ENCODE measurements around the gene IRF3.
A peak's percentile ranks its signal among the peaks of the same experiment; 100 is the strongest.

IRF3 gene

DNA sequence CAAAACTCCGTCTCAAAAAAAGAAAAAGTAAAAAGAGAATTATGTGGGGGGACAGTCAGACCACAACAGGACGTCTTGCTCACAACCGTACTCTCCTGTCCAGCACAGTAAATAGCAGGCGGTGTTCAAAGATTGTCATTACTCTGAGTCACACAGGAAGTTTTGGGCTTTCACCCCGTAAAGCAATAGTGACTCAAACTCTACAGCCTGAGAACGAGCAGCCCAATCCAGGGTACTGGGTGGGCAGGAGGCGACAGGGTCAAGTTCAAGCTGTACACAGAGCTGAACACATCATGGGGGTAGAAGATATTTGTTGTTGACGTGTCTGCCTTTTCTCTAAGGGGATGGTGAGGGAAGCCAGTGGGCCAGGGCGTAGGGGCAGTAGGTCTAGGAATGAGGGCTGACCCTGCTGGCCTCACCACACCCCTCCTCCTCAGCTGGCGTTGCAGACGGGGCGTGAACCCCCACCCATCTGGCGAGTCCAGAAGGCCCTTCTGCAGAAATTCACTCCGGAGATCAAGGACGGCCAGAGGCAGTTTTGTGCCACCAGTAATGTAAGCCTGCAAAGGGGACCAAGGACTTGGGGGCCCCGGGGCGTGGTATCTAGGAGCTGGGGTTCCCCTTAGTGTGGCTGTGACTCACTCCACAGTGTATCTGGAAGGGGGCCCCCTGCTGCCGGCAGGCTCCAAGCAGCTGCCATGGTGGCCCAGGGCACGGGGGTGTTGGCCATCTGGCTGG lies 51.4 kb downstream of the IRF3 start:
- peak; percentile 50 to 89 for DNase-seq

DNA sequence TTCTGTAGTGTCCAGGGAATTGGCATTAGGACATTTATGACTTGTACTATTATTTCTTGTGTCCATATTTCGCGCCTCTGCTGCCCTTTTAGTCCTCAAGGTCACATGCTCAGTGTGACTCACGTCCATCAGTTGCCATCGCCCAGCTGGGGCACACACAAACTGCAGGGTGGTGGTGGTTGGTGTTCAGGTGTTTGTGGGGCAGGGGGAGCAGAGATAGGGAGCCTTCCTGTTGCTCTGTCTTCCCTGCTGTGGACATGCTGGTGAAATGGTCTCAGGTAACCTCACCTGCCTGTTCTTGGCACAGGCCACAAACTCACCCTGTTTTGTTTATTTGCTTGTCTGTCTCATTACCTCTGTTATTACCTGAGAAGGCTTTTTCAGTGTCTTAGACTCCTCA lies 52.3 kb downstream of the IRF3 start:
- peak in 1 of 2 experiments; percentile 48 for DNase-seq

Data from SW 1271 (cell line).